Tibial artery (tissue), 4 donors: Measurements from ENCODE around the gene SLC12A9.

ENCODE experiments used
- DNase-seq, 2 donors: peaks; one replicate each; pipeline ENCODE4 v3.0.0-alpha.2; 2019
- H3K27ac ChIP-seq, 2 donors: fragments of 200-600 bp; sonication (generic) in 1 of 2; 1 replicate in 1 of 2; 2 replicates in 1 of 2; pipeline ENCODE4 v1.5.1; 2018 to 2019; ENCODE audit warnings: mild to moderate bottlenecking in 1 of 2
- H3K27me3 ChIP-seq, 2 donors: fragments of 200-600 bp; sonication (generic) in 1 of 2; one replicate each; pipeline versions ENCODE4 v1.5.1 to v1.6.0; 2016 to 2019
- H3K36me3 ChIP-seq, 3 donors: fragments of 200-600 bp; sonication (generic) in 2 of 3; one replicate each; pipeline ENCODE4 v1.5.1; 2016 to 2019; ENCODE audit warnings: mild to moderate bottlenecking in 2 of 3
- H3K4me1 ChIP-seq, 4 donors: fragments of 200-600 bp; sonication (generic) in 2 of 4; 1 replicate in 3 of 4; 2 replicates in 1 of 4; pipeline ENCODE4 v1.5.1; 2016 to 2019
- H3K4me3 ChIP-seq, 2 donors: fragments of 200-600 bp; sonication (generic) in 1 of 2; 1 replicate in 1 of 2; 2 replicates in 1 of 2; pipeline ENCODE4 v1.5.1; 2018 to 2019; ENCODE audit warnings: mild to moderate bottlenecking in 2 of 2
- H3K9me3 ChIP-seq, 3 donors: fragments of 200-600 bp; sonication (generic) in 1 of 3; one replicate each; pipeline ENCODE4 v1.5.1; 2016 to 2019
- intact Hi-C: fragments of 100-400 bp; cut with DNase I; formaldehyde crosslinking; loops from one replicate; pipeline ENCODE4 v1.15.0; 2023; ENCODE audit warnings: low total_unique reads
- TF ChIP-seq, protein P1 (sequence below), 2 experiments: fragments of 200-600 bp in 1 of 2; fragments of 450-650 bp in 1 of 2; IDR thresholded peaks; one replicate each; pipeline ENCODE4 v1.5.1; 2017 to 2019; ENCODE audit warnings: antibody characterized with exemption in 2 of 2, mild to moderate bottlenecking in 1 of 2, moderate library complexity in 1 of 2

Gene SLC12A9

GRCh38 chr7:100865938-100866728 is 13.6 kb downstream of the SLC12A9 start:
- H3K36me3 ChIP-seq: peaks cover 20 to 41% (median 26%) of the 10 kb centered on the region in 3 donors
- H3K4me3 ChIP-seq: peak overlapping the region; percentile 69 to 93
- DNase-seq: peak; percentile 79 to 92
- peak overlapping the region; percentile 97 to 99 for H3K27ac ChIP-seq
- H3K9me3 ChIP-seq: no peaks in the 10 kb centered on the region
- TF ChIP-seq, protein P1, sequence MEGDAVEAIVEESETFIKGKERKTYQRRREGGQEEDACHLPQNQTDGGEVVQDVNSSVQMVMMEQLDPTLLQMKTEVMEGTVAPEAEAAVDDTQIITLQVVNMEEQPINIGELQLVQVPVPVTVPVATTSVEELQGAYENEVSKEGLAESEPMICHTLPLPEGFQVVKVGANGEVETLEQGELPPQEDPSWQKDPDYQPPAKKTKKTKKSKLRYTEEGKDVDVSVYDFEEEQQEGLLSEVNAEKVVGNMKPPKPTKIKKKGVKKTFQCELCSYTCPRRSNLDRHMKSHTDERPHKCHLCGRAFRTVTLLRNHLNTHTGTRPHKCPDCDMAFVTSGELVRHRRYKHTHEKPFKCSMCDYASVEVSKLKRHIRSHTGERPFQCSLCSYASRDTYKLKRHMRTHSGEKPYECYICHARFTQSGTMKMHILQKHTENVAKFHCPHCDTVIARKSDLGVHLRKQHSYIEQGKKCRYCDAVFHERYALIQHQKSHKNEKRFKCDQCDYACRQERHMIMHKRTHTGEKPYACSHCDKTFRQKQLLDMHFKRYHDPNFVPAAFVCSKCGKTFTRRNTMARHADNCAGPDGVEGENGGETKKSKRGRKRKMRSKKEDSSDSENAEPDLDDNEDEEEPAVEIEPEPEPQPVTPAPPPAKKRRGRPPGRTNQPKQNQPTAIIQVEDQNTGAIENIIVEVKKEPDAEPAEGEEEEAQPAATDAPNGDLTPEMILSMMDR (IDR thresholded peaks at IDR 0.05): no peak
- no peaks in the 10 kb centered on the region for H3K27me3 ChIP-seq
- intact Hi-C loops: loop anchor here (10.0 kb wide), 1 partner anchor 401 kb away; the partner anchor contains the start of gene SPACDR
- peaks cover 0 to 35% (median 26%) of the 10 kb centered on the region in 4 donors for H3K4me1 ChIP-seq

- no peak for DNase-seq
- Histone ChIP-seq H3K4me3 (peak overlapping the region; percentile 69 to 93), H3K4me1 (peaks cover 0 to 35% (median 26%) of the 10 kb centered on the region in 4 donors), H3K27me3 (no peaks in the 10 kb centered on the region), H3K27ac (peak overlapping the region; percentile 97 to 99), H3K9me3 (no peaks in the 10 kb centered on the region), H3K36me3 (peaks cover 19 to 41% (median 26%) of the 10 kb centered on the region in 3 donors)
- TF ChIP-seq, protein P1 (IDR thresholded peaks at IDR 0.05): no peak
- intact Hi-C loops: loop anchor here (10.0 kb wide), 1 partner anchor 402 kb away; the partner anchor contains the start of gene SPACDR
These were observed 14.2 kb downstream of the SLC12A9 start for GRCh38 chr7:100866729-100867039.

DNA sequence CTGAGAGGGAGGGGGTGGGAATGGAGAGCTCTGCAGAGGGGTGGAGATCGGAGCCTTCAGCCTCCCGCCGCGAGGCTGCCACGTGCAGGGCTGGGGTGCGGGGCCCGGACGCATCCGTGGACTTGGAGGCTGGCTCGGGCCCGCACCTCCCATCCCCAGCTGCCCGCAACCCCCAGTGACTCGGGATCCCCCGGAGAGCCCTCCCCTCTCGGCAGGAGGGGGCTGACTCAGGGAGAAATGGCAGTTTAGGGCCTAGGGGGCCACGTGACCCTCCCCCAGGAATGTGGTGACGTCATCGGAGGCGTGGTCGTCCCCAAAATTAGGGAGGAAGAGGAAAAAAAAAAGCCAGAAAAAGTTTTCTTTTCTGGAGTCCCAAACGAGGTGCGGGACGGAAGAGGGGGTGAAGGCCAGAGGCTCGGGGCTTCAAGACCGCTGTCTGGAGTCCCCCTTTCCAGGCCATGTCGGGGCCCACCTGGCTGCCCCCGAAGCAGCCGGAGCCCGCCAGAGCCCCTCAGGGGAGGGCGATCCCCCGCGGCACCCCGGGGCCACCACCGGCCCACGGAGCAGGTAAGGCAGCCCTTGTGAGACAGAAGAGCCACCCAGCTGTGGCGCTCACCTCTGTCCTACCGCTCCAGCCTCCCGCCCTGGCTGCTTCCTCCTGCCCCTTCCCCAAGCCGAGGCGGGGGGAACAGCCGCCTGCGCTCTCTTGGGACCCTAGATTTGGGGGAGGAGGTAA is 14.7 kb downstream of the SLC12A9 start, which contains the start of gene TRIP6:
TSS of gene TRIP6 (plus strand) at position 348 of the 736 bp plus-strand sequence. CDS start at position 459, 111 bp downstream.
- intact Hi-C loops: loop anchor here (10.0 kb wide), 1 partner anchor 402 kb away; the partner anchor contains the start of gene SPACDR
- H3K27ac ChIP-seq: peak within 1 kb of the TSS; percentile 97 to 99
- DNase-seq: peak; percentile 94 to 97
- H3K9me3 ChIP-seq: no peaks in the 10 kb centered on the region
- peak within 1 kb of the TSS; percentile 69 to 93 for H3K4me3 ChIP-seq
- peaks cover 0 to 35% (median 26%) of the 10 kb centered on the region in 4 donors for H3K4me1 ChIP-seq
- TF ChIP-seq, protein P1 (IDR thresholded peaks at IDR 0.05): no peak
- H3K27me3 ChIP-seq: no peaks in the 10 kb centered on the region
- H3K36me3 ChIP-seq: peaks cover 18 to 41% (median 23%) of the 10 kb centered on the region in 3 donors

GRCh38 chr7:100867776-100868485 is 15.4 kb downstream of the SLC12A9 start:
- H3K4me3 ChIP-seq: peak overlapping the region; percentile 69 to 93
- H3K36me3 ChIP-seq: peaks cover 20 to 41% (median 28%) of the 10 kb centered on the region in 3 donors
- no peaks in the 10 kb centered on the region for H3K9me3 ChIP-seq
- H3K27me3 ChIP-seq: no peaks in the 10 kb centered on the region
- peak overlapping the region; percentile 97 to 99 for H3K27ac ChIP-seq
- intact Hi-C loops: loop anchor here (10.0 kb wide), 1 partner anchor 403 kb away; the partner anchor contains the start of gene SPACDR
- TF ChIP-seq, protein P1 (IDR thresholded peaks at IDR 0.05): no peak
- no peak for DNase-seq
- H3K4me1 ChIP-seq: peaks cover 0 to 35% (median 26%) of the 10 kb centered on the region in 4 donors
